NCI-H526 treated with DMSO at 0.1 percent for 48 hours (cell line): Measurements from ENCODE around the gene BMAL2.

Experiments
- DNase-seq: peaks from one replicate; lab custom pipeline; 2025; lab: John Stamatoyannopoulos, UW

Gene BMAL2

DNA sequence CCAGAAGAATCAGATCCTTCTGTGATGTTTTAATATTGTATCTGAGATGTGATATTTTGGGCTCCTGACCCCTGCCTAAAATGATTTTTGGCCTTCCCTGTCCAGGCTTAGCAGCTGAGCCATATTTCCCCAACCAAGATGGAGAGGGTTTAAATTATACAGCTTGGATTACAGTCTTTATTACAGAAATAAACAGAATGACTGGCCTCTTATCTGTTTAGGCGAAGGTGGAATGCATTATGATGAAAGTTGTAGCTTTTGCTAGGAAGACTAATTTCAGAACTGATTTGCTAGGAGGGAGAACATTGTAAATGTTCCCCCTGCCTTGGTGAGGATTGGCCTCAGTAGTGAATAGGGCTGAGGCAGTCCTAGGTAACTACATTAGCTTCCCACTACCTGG, 23.3 kb downstream of the BMAL2 start:
- DNase-seq, result no peak

DNA sequence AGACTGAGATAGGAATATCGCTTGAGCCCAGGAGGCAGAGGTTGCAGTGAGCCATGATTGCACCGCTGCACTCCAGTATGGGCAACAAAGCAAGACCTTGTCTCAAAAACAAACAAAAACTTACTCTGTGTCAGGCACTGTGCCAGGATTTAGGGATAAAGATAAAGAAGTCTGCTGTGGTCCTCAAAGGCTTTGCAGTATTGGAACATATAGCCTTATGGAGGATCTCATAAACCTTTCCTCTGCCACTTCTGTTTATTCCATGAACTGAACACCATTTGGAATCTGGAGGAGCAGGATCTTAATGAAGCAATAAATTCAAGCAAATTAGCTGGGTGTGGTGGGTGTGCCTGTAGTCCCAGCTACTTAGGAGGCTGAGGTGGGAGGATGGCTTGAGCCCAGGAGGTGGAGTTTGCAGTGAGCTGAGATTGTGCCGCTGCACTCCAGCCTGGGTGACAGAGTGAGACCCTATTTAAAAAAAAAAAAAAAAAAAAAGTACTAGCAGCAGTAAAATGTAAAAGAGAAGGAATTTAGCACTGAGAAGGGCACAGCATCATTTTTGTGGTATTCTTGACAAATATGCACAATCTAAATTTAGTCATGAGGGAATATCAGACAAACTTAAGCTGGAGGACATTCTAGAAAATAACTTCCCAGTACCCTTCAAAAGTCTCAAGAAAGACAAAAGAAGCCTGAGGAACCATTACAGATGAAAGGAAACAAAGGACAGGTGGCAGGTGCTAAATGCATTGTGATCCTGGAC, 27.1 kb downstream of the BMAL2 start:
- no peak for DNase-seq

- DNase-seq, result no peak
Measured at GRCh38 chr12:27361372-27361771, 28.7 kb downstream of the BMAL2 start.

GRCh38 chr12:27366621-27367020, 34.0 kb downstream of the BMAL2 start:
- no peak for DNase-seq

- DNase-seq, result no peak
Measured at GRCh38 chr12:27367078-27367477, 34.4 kb downstream of the BMAL2 start.

GRCh38 chr12:27382171-27382795, 49.6 kb downstream of the BMAL2 start:
- DNase-seq, result no peak
